GM12878 (cell line): ENCODE measurements around the gene TSC22D1. TPM values are rescaled to one million over a fixed set of nuclear protein-coding genes. Genes with fewer than 3 reads are reported as not detected.

Source experiments
- ATAC-seq: fragments of 200-7000 bp; cut with Tn5 transposase; 3 replicates; pipeline ENCODE4 v1.9.1; 2020; ENCODE audit warnings: mild to moderate bottlenecking, moderate library complexity
- BruUV-seq: library from RNA; stranded (reverse); fragments of 400-500 nt; replicated peaks from 2 replicates; lab custom pipeline; 2021; lab: Mats Ljungman, UMichigan
- CTCF ChIA-PET: fragments of 300-600 bp; sonication (Branson Sonifier 250); formaldehyde crosslinking; extraction: SDS; loops from one replicate; lab custom pipeline; 2021; ENCODE audit warnings: inconsistent platforms; lab: Yijun Ruan, JAX
- POLR2A ChIA-PET: fragments of 350-600 bp; formaldehyde crosslinking; extraction: SDS; loops from one replicate; lab custom pipeline; 2021; ENCODE audit warnings: inconsistent platforms; lab: Charles Lee
- RAD21 ChIA-PET: fragments of 300-600 bp; sonication (Branson Sonifier 250); formaldehyde crosslinking; loops from one replicate; lab custom pipeline; 2023; ENCODE audit warnings: antibody characterized with exemption; ENCODE audit not compliant: unreplicated experiment; lab: Charles Lee
- SMC1A ChIA-PET: fragments of 300-600 bp; sonication (Branson Sonifier 250); formaldehyde crosslinking; loops from one replicate; lab custom pipeline; 2023; ENCODE audit not compliant: unreplicated experiment, uncharacterized antibody; lab: Charles Lee
- DNase-seq: peaks from one replicate; pipeline ENCODE4 v3.0.0-alpha.2; 2011; ENCODE audit warnings: low read depth, low spot score
- FAIRE-seq: peaks from 3 replicates; lab custom pipeline; 2011; peaks lifted over from hg19 to GRCh38; lab: Jason Lieb, UNC
- H2AFZ ChIP-seq: 2 replicates; pipeline ENCODE4 v1.6.0; 2011; ENCODE audit warnings: low read depth, low read length, control low read depth; ENCODE audit not compliant: control insufficient read depth
- H3K27ac ChIP-seq: 2 replicates; pipeline ENCODE4 v1.5.1; 2011; ENCODE audit warnings: control low read depth; ENCODE audit not compliant: control insufficient read depth, insufficient read depth
- H3K27me3 ChIP-seq, 2 experiments: replicated peaks in 1 of 2; 2 replicates each; pipeline versions ENCODE4 v1.6.0 to v1.6.1; 2011; ENCODE audit warnings: low read length in 1 of 2; ENCODE audit not compliant: control insufficient read depth in 2 of 2, insufficient read depth in 2 of 2
- H3K36me3 ChIP-seq, 2 experiments: 2 replicates each; pipeline ENCODE4 v1.5.1; 2011; ENCODE audit warnings: low read length in 1 of 2; ENCODE audit not compliant: control insufficient read depth in 2 of 2, insufficient read depth in 2 of 2
- H3K4me1 ChIP-seq: 2 replicates; pipeline ENCODE4 v1.6.1; 2011; ENCODE audit warnings: mild to moderate bottlenecking, low read length, moderate library complexity, mixed read lengths; ENCODE audit not compliant: control insufficient read depth, insufficient read depth
- H3K4me2 ChIP-seq: 2 replicates; pipeline ENCODE4 v1.6.0; 2011; ENCODE audit warnings: control low read depth; ENCODE audit not compliant: control insufficient read depth, insufficient read depth
- H3K4me3 ChIP-seq: fragments of 200-600 bp; sonication (generic); 2 replicates; pipeline ENCODE4 v1.5.1; 2016
- H3K79me2 ChIP-seq: 2 replicates; pipeline ENCODE4 v1.6.0; 2011; ENCODE audit warnings: low read length; ENCODE audit not compliant: control insufficient read depth, insufficient read depth
- H3K9ac ChIP-seq: 2 replicates; pipeline ENCODE4 v1.8.0; 2011; ENCODE audit warnings: low read length, control low read depth, mixed read lengths; ENCODE audit not compliant: control insufficient read depth, insufficient read depth
- H3K9me3 ChIP-seq: replicated peaks from 3 replicates; pipeline ENCODE4 v1.5.1; 2011; ENCODE audit warnings: mild to moderate bottlenecking, low read length; ENCODE audit not compliant: control insufficient read depth, insufficient read depth
- H4K20me1 ChIP-seq: 2 replicates; pipeline ENCODE4 v1.6.0; 2011; ENCODE audit not compliant: control insufficient read depth, insufficient read depth
- BRCA1 ChIP-seq: IDR thresholded peaks from 2 replicates; pipeline ENCODE4 v1.6.1; 2011; ENCODE audit warnings: low read depth, low read length, improper control_type of control experiment
- CREM ChIP-seq: IDR thresholded peaks from 2 replicates; pipeline ENCODE4 v1.6.1; 2014; ENCODE audit warnings: antibody characterized with exemption, low read depth
- ETV6 ChIP-seq, 2 experiments: fragments of 450-650 bp in 1 of 2; IDR thresholded peaks in 1 of 2; conservative IDR thresholded peaks in 1 of 2; 2 replicates each; pipeline ENCODE4 v1.6.1; 2014; ENCODE audit warnings: antibody characterized with exemption in 1 of 2, borderline replicate concordance in 1 of 2, low read depth in 1 of 2, mild to moderate bottlenecking in 1 of 2, moderate library complexity in 1 of 2
- EZH2 ChIP-seq: IDR thresholded peaks from 2 replicates; pipeline ENCODE4 v1.6.1; 2012; ENCODE audit warnings: low read depth, mild to moderate bottlenecking, control low read depth, inconsistent platforms, low read length, borderline replicate concordance; ENCODE audit not compliant: control insufficient read depth
- POLR2AphosphoS5 ChIP-seq: IDR thresholded peaks from 2 replicates; pipeline ENCODE4 v1.6.1; 2011; ENCODE audit warnings: mild to moderate bottlenecking, low read length, inconsistent platforms
- RAD51 ChIP-seq: fragments of 450-650 bp; IDR thresholded peaks from 2 replicates; pipeline ENCODE4 v1.6.1; 2016; ENCODE audit warnings: moderate library complexity, mild to moderate bottlenecking, inconsistent platforms
- WGBS: methylation state at CpG from one replicate; pipeline ENCODE4 v1.1.6; 2016; ENCODE audit warnings: low lambda C conversion rate; ENCODE audit not compliant: insufficient replicate concordance, insufficient coverage; ENCODE audit errors: missing lambda C conversion rate; 5-methylcytosine and 5-hydroxymethylcytosine counted together
- in situ Hi-C: fragments of 300-500 bp; cut with MboI; formaldehyde crosslinking; loops from 9 replicates; pipeline ENCODE4 v1.14.3; 2018; ENCODE audit warnings: mixed read lengths
- intact Hi-C: fragments of 100-400 bp; cut with micrococcal nuclease; formaldehyde crosslinking; loops from one replicate; pipeline ENCODE4 v1.14.2; 2022; ENCODE audit not compliant: unreplicated experiment
- polyA plus RNA-seq, 11 experiments: library from polyadenylated mRNA; depleted of rRNA in 4 of 11; unstranded in 6 of 11; stranded (reverse) in 5 of 11; fragments of >200 nt; fragmentation: Nextera tagmentation in 4 of 11; fragmentation: Illumina TruSeq in 1 of 11; extraction: Ambion mirVana in 4 of 11; extraction: Trizol in 1 of 11; gene quantifications; 1 replicate in 1 of 11; 2 replicates in 10 of 11; pipeline versions ENCODE4 v1.2.1 to v1.2.3, GENCODE V29; 2011 to 2016; ENCODE audit warnings: inconsistent platforms in 2 of 11, missing spikeins in 2 of 11, low read depth in 1 of 11
- total RNA-seq, 4 experiments: library from RNA; depleted of rRNA in 3 of 4; stranded (reverse); fragments of >200 nt in 3 of 4; fragmentation: Illumina TruSeq in 1 of 4; extraction: Trizol in 1 of 4; gene quantifications; 2 replicates each; pipeline versions ENCODE4 v1.2.1 to v1.2.3, GENCODE V29; 2013 to 2021
- TF ChIP-seq, protein P1 (sequence below): fragments of 450-650 bp; IDR thresholded peaks from 2 replicates; pipeline ENCODE4 v1.6.1; 2016; ENCODE audit warnings: mild to moderate bottlenecking
- TF ChIP-seq, protein P2 (sequence below): IDR thresholded peaks from 2 replicates; pipeline ENCODE4 v1.6.1; 2011; ENCODE audit warnings: low read depth, low read length, improper control_type of control experiment, borderline replicate concordance

Gene TSC22D1
- total and polyA plus RNA-seq, 10 of the 15 experiments (the other 5 are each of a cell fraction or from before 2014, with no cell fraction given) = 0.37 to 15.7 (median 7.5) TPM

DNA sequence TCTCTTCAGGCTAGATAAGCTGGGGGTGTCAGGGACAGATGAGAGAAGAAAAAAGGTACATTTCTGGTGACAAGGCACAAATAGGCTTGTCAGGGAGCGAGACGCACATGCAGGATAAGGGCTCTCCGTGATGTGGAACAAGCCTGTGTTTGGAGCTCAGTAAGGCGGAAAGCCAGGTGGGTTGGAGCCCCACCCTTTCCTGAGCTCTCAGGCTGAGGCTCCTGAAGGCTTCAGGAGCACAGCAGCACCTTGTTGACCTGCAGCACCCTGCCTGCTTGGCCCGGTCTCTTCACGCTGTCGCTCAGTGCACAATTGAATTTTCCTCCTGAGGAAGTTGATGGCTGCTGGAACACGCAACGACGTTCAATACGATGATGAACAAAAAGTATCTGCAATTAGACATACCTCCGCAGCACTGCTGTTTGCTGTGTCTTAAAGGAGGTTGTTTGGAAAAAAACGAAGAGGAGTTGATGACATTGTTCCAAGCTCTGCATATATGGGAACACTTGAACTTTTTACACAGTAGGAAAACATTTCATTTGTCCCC, 173.2 kb downstream of the TSC22D1 start:
- H3K79me2 ChIP-seq = no peaks in the 10 kb centered on the region
- BruUV-seq = no TSS peak
- intact Hi-C loops (no loop called here), in situ Hi-C loops (no loop called here)
- no peak overlapping the region for H3K9ac ChIP-seq
- no peak for FAIRE-seq
- ATAC-seq = no peak
- ChIA-PET POLR2A (no interaction called here), CTCF (no interaction called here), SMC1A (interaction anchor here (1.1 kb wide), 1 partner anchor 22 kb away, joined by 3 read pairs; no protein-coding TSS in a partner anchor), RAD21 (interaction anchor here (0.8 kb wide), 1 partner anchor 497 kb away, joined by 3 read pairs; no protein-coding TSS in a partner anchor)
- no peaks in the 10 kb centered on the region for H4K20me1 ChIP-seq
- no peak for DNase-seq
- 46% methylated on average over 13 of the region's 13 CpGs for WGBS
- peaks cover 0 to 3% of the 10 kb centered on the region in 2 experiments; a peak in 3 of 4 replicates for H3K27me3 ChIP-seq
- H3K36me3 ChIP-seq = no peaks in the 10 kb centered on the region
- no peak overlapping the region for H3K27ac ChIP-seq
- TF ChIP-seq CREM (no peak), RAD51 (no peak)
- TF ChIP-seq, protein P1, sequence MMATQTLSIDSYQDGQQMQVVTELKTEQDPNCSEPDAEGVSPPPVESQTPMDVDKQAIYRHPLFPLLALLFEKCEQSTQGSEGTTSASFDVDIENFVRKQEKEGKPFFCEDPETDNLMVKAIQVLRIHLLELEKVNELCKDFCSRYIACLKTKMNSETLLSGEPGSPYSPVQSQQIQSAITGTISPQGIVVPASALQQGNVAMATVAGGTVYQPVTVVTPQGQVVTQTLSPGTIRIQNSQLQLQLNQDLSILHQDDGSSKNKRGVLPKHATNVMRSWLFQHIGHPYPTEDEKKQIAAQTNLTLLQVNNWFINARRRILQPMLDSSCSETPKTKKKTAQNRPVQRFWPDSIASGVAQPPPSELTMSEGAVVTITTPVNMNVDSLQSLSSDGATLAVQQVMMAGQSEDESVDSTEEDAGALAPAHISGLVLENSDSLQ = no peak
- TF ChIP-seq, protein P2, sequence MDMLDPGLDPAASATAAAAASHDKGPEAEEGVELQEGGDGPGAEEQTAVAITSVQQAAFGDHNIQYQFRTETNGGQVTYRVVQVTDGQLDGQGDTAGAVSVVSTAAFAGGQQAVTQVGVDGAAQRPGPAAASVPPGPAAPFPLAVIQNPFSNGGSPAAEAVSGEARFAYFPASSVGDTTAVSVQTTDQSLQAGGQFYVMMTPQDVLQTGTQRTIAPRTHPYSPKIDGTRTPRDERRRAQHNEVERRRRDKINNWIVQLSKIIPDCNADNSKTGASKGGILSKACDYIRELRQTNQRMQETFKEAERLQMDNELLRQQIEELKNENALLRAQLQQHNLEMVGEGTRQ = no peak
- no peak overlapping the region for H3K4me3 ChIP-seq
- H3K4me1 ChIP-seq = no peaks in the 10 kb centered on the region
- no peak overlapping the region for H2AFZ ChIP-seq
- no peaks in the 10 kb centered on the region for H3K9me3 ChIP-seq
- H3K4me2 ChIP-seq = no peak overlapping the region

DNA sequence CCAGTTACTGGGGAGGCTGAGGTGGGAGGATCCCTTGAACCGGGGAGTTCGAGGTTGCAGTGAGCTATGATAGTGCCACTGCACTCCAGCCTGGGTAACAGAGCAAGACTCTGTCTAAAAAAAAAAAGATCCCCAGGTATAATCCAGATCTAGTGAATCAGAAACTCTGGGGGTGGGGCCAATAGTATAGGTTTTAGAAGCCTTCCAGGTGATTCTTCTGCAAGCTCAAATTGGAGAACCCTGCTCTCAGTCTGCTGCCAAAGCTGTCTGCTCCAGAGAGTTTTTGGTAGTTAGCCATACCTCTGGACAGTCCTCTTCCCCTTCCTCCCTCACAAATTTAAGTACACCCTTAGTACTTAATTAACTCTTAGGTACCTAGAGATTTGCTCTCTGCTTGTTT, 174.6 kb downstream of the TSC22D1 start:
- no peak overlapping the region for H2AFZ ChIP-seq
- DNase-seq (no peak), FAIRE-seq (no peak), ATAC-seq (no peak)
- H3K4me2 ChIP-seq = no peak overlapping the region
- CTCF ChIA-PET = interaction anchor here (1.2 kb wide), 1 partner anchor 37 kb away, joined by 3 read pairs; no protein-coding TSS in a partner anchor
- no TSS peak for BruUV-seq
- no peak overlapping the region for H3K27ac ChIP-seq
- no peaks in the 10 kb centered on the region for H3K36me3 ChIP-seq
- TF ChIP-seq POLR2AphosphoS5 = no peak
- no peak for TF ChIP-seq ETV6 (conservative IDR thresholded peaks at IDR 0.05 in 1 of 2, IDR thresholded peaks at IDR 0.05 in 1 of 2; ENCODE audit: borderline replicate concordance in 1 of 2, low read depth in 1 of 2)
- no peak for TF ChIP-seq BRCA1
- TF ChIP-seq CREM = no peak
- no peak for TF ChIP-seq EZH2
- no peaks in the 10 kb centered on the region for H4K20me1 ChIP-seq
- H3K27me3 ChIP-seq = peaks cover 0 to 3% of the 10 kb centered on the region in 2 experiments; a peak in 3 of 4 replicates
- intact Hi-C loops = no loop called here
- in situ Hi-C loops = no loop called here
- H3K4me1 ChIP-seq = no peaks in the 10 kb centered on the region
- WGBS = 0% methylated on average over 2 of the region's 2 CpGs
- H3K9me3 ChIP-seq = no peaks in the 10 kb centered on the region
- POLR2A ChIA-PET = no interaction called here
- H3K9ac ChIP-seq = no peak overlapping the region
- no peaks in the 10 kb centered on the region for H3K79me2 ChIP-seq
- RAD21 ChIA-PET = no interaction called here
- SMC1A ChIA-PET = no interaction called here
- H3K4me3 ChIP-seq = no peak overlapping the region
